ENCODE data around the gene CARNS1. TPM values are rescaled to one million over a fixed set of nuclear protein-coding genes. Genes with fewer than 3 reads are reported as not detected.

CARNS1 gene
- total RNA-seq, 1 donor from 2014 or later = 0.29 TPM

- peaks cover 39% of the 10 kb centered on the region for H3K27me3 Mint-ChIP-seq
- H3K27ac Mint-ChIP-seq = peak overlapping the region; percentile 69
- no peak for DNase-seq (ENCODE audit: low spot score, unreplicated experiment)
Measured at GRCh38 chr11:67410984-67411784, 4.3 kb upstream of the CARNS1 start.

GRCh38 chr11:67411785-67412152 is 3.7 kb upstream of the CARNS1 start:
- Mint-ChIP-seq H3K4me3 (ENCODE audit: low read depth) (no peak overlapping the region), H3K4me1 (ENCODE audit: low read depth) (peaks cover 5% of the 10 kb centered on the region), H3K9me3 (ENCODE audit: low read depth) (no peaks in the 10 kb centered on the region), H3K36me3 (ENCODE audit: insufficient read depth) (no peaks in the 10 kb centered on the region), H3K27me3 (peaks cover 45% of the 10 kb centered on the region), H3K27ac (no peak overlapping the region)
- no peak for TF ChIP-seq CTCF (IDR thresholded peaks at IDR 0.05; ENCODE audit: unreplicated experiment)
- DNase-seq (ENCODE audit: low spot score, unreplicated experiment) = no peak

More at GRCh38 chr11:67410984-67411784, 4.3 kb upstream of the CARNS1 start:
- TF ChIP-seq CTCF (IDR thresholded peaks at IDR 0.05; ENCODE audit: unreplicated experiment) = no peak
- no peaks in the 10 kb centered on the region for H3K9me3 Mint-ChIP-seq (ENCODE audit: low read depth)
- no peaks in the 10 kb centered on the region for H3K36me3 Mint-ChIP-seq (ENCODE audit: insufficient read depth)
- H3K4me3 Mint-ChIP-seq (ENCODE audit: low read depth) = no peak overlapping the region
- H3K4me1 Mint-ChIP-seq (ENCODE audit: low read depth) = peaks cover 5% of the 10 kb centered on the region

- H3K4me1 Mint-ChIP-seq (ENCODE audit: low read depth) = peaks cover 5% of the 10 kb centered on the region
- H3K9me3 Mint-ChIP-seq (ENCODE audit: low read depth) = no peaks in the 10 kb centered on the region
- peaks cover 38% of the 10 kb centered on the region for H3K27me3 Mint-ChIP-seq
- DNase-seq (ENCODE audit: low spot score, unreplicated experiment) = no peak
- H3K27ac Mint-ChIP-seq = no peak overlapping the region
- H3K4me3 Mint-ChIP-seq (ENCODE audit: low read depth) = no peak overlapping the region
- TF ChIP-seq CTCF (IDR thresholded peaks at IDR 0.05; ENCODE audit: unreplicated experiment) = no peak
- H3K36me3 Mint-ChIP-seq (ENCODE audit: insufficient read depth) = no peaks in the 10 kb centered on the region
Measured at GRCh38 chr11:67412495-67413179, 2.8 kb upstream of the CARNS1 start.

- Mint-ChIP-seq H3K27ac (no peak overlapping the region), H3K4me1 (ENCODE audit: low read depth) (peaks cover 5% of the 10 kb centered on the region), H3K36me3 (ENCODE audit: insufficient read depth) (no peaks in the 10 kb centered on the region), H3K9me3 (ENCODE audit: low read depth) (no peaks in the 10 kb centered on the region), H3K4me3 (ENCODE audit: low read depth) (no peak overlapping the region), H3K27me3 (peaks cover 37% of the 10 kb centered on the region)
- no peak for DNase-seq (ENCODE audit: low spot score, unreplicated experiment)
- no peak for TF ChIP-seq CTCF (IDR thresholded peaks at IDR 0.05; ENCODE audit: unreplicated experiment)
Measured at GRCh38 chr11:67413266-67413849, 2.1 kb upstream of the CARNS1 start.
